ENCODE results near the gene MSI1. TPM values are rescaled to one million over a fixed set of nuclear protein-coding genes. Genes with fewer than 3 reads are reported as not detected.

The MSI1 gene
- total RNA-seq, 2 experiments from 2014 or later = 0.07 TPM; not detected in 1

DNA sequence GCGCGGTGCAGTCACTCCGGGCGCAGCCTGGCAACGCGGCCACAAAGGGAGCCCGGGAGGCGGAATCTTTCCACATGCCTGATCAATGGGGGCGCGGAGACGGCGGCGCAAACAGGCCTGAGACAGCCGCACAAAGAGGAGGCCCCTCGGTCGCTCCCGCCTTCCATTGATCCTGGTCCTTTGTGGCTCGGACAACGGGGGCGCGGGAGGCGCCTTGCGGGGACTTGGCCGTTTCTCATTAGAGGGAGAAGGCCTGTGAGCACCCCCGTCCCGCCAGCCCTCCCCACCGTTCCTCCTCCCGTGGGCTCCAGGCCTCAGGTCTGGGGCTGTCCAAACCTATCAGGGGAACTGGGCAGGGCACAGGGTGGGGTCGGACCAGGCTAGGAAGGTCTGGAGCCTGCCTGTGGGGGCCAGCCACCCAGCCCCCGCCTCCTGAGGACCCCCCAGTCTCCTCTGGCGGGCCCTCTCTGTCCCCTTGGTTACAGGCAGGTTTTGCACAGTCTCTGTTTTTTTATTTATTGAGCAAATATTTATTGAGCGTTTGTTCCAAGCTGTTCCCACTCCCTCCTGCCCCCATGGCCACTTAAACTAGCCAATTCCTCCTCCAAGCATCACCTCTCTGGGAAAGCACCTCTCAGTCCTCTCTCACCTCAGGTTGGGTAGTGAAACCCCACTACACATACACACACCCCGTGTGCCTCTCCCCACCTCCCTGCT, 29.0 kb upstream of the MSI1 start:
- H3K9me3 Mint-ChIP-seq (ENCODE audit: low read depth) = no peaks in the 10 kb centered on the region
- H3K36me3 Mint-ChIP-seq = no peaks in the 10 kb centered on the region
- no peak for ATAC-seq
- no peak for DNase-seq
- no peak overlapping the region for H3K27ac Mint-ChIP-seq
- H3K27me3 Mint-ChIP-seq = peaks cover 47% of the 10 kb centered on the region
- H3K4me3 Mint-ChIP-seq = no peak overlapping the region
- CTCF ChIA-PET = no interaction called here
- no peaks in the 10 kb centered on the region for H3K4me1 Mint-ChIP-seq

DNA sequence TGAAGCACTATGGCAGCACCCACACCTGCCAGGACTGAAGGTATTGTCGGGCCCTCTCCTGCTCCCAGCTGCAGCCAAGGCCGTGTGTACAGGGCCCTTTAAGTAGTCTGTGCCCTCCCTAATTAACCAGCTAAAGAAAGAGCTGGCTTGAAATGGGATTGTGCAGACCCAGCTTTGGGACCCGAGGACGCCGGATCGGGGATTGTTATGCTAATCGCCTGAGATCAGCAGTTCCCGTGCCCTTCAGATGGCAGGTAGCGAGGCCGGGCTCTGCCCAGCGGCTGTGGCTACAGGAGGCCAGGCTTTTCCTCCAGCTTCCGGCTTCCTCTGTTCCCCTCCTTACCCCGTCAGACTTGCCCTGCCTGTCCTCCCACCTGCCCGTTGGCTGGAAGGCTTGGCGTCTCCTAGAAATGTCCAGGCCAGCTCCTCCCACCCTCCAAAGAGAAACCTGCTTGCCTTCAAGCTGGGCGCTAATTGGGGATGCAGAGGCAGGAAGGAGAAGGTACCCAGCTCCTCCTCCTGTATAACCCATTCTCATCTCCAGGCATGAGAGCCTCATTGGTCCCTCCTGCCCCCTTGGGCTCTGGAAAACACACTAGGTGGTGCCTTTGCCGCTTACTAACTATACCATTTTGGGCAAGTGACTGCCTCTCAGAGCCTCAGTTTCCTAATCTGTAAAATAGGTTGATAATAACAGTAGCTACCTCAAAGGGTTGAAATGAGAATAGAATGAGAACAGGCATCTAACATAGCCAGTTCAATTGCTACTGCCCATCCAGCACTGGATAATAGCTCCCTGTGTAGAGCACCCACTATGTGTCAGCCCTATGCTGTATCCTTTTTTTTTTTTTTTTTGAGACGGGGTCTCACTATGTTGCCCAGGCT, 25.8 kb upstream of the MSI1 start:
- Mint-ChIP-seq H3K27me3 (peaks cover 42% of the 10 kb centered on the region), H3K4me1 (no peaks in the 10 kb centered on the region), H3K27ac (no peak overlapping the region), H3K4me3 (no peak overlapping the region), H3K36me3 (no peaks in the 10 kb centered on the region), H3K9me3 (ENCODE audit: low read depth) (no peaks in the 10 kb centered on the region)
- no peak for DNase-seq
- CTCF ChIA-PET = interaction anchor here (0.8 to 1.4 kb wide), 4 partner anchors 13 to 35 kb away, joined by 3 to 4 read pairs (median 4); no protein-coding TSS in a partner anchor
- ATAC-seq = no peak

DNA sequence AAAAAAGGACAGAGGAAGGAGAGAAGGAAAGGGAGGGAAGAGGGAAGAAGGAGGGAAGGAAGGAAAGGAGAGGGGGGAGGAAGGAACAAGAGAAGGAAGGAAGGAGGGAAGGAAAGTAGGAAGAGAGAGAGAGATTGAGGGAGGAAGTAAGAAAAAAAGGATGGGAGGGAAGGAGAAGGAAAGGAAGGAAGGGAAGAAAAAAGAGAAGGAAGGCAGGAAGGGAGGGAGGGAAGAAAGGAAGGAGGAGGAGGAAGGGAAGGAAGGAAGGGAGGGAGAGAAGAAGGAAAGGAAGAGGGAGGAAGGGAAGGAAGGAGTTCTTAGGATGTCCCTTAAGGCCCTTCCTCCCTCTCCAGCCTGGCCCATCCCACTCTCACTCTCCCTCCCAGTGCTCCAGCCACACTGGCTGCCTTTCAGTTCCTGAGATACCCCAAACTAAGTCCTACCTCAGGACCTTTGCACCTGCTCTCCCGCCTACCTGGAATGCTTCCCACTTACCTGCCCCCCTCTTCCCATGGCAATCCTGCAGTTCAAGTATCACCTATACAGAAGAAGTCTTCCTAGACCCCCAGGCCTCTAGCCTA, 21.7 kb upstream of the MSI1 start:
- Mint-ChIP-seq H3K4me3 (no peak overlapping the region), H3K4me1 (no peaks in the 10 kb centered on the region), H3K9me3 (ENCODE audit: low read depth) (no peaks in the 10 kb centered on the region), H3K36me3 (no peaks in the 10 kb centered on the region), H3K27me3 (peaks cover 51% of the 10 kb centered on the region), H3K27ac (no peak overlapping the region)
- no peak for DNase-seq
- no peak for ATAC-seq
- CTCF ChIA-PET = no interaction called here

DNA sequence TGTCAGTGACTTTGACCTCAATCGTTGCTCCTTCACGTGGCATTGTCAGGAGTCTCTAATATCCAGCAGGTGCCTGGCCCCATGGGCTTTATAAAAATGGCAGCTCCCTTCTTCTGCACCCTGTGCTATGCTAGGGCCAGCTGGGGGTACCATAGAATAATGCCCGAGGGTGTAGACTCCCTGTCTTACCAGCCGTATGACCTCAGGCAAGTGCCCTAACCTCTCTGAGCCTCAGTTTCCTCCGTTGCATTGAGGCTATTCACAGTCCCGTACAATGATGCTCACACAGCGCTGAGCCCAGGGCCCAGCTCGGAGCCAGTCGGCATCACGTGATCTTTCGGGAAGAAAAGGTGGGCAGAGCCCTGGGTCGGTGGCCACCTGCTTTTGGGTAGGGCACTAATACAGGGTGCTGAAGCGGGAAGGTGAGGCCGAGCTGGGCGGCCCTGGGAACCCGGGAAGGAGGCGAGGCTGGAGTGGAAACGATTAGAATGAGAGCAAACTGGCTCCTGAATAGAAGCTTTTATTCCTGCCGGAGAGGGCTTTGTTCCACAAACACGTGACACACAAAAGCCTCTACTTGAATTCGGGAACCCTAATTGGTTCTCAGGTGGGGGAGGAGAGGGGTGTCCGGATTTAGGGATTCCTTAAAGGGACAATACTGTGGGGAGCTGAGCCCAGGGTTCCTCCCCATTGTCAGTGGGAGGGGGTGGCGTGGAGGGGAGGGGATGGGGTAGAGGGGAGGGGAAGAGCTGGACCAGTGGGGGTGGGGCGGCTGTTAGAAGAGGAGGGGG, 19.9 kb upstream of the MSI1 start:
- peaks cover 40% of the 10 kb centered on the region for H3K27me3 Mint-ChIP-seq
- H3K36me3 Mint-ChIP-seq = no peaks in the 10 kb centered on the region
- DNase-seq (no peak), ATAC-seq (no peak)
- CTCF ChIA-PET = no interaction called here
- no peaks in the 10 kb centered on the region for H3K9me3 Mint-ChIP-seq (ENCODE audit: low read depth)
- no peak overlapping the region for H3K4me3 Mint-ChIP-seq
- H3K27ac Mint-ChIP-seq = no peak overlapping the region
- no peaks in the 10 kb centered on the region for H3K4me1 Mint-ChIP-seq

DNA sequence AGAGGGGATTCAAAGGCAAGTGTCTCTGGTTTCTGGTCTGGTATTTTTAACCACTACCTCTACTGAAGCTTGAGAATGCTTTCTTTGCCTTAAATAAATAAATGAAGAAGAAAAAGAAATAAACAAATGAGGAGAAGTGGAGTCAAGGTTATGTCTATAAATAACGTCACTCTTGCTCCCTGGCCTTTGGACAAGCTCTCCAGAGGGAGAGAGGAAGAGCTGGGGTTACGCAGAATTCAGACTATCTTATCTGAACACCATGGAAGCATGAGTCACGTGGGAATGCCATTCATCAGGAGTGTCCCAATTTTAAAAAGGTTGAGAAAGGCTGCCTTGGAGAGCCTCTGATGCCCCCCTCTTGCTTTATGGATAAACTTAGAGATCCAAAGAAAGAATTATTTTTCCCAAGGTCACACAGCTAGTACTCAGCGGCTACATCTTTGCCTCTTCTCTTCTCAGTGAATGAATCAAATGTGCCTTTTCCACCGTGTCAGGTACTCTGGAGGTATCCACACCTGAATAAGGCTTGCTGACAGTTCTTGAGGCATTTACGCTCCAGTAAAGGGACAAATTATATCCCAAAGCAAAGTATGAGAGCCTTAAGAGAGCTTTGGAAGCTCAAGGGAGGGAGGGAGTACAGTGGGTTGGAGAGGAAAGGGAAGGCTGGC, 12.9 kb upstream of the MSI1 start:
- ATAC-seq = no peak
- peaks cover 35% of the 10 kb centered on the region for H3K27me3 Mint-ChIP-seq
- no peak overlapping the region for H3K4me3 Mint-ChIP-seq
- no peaks in the 10 kb centered on the region for H3K36me3 Mint-ChIP-seq
- no peaks in the 10 kb centered on the region for H3K4me1 Mint-ChIP-seq
- CTCF ChIA-PET = interaction anchor here (0.5 to 2.0 kb wide), 2 partner anchors 14 to 58 kb away, joined by 3 to 5 read pairs; no protein-coding TSS in a partner anchor
- no peak for DNase-seq
- no peaks in the 10 kb centered on the region for H3K9me3 Mint-ChIP-seq (ENCODE audit: low read depth)
- H3K27ac Mint-ChIP-seq = no peak overlapping the region

DNA sequence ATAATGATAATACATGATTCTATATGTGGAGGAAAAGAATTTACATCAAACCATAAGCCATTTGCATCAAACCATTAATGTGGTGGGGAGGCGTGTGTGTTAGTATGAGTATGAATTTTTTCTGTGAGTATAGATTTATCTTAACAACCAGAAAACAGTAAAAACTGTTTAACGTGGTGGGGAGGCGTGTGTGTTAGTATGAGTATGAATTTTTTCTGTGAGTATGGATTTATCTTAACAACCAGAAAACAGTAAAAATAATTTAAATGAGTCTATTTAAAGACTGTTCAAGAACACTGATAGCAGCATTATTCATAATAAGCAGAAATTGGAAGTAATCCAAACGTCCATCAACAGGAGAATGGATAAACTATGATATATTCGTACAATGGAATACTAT, 9.1 kb upstream of the MSI1 start:
- no peak for ATAC-seq
- Mint-ChIP-seq H3K4me3 (no peak overlapping the region), H3K4me1 (no peaks in the 10 kb centered on the region), H3K27ac (no peak overlapping the region), H3K27me3 (peaks cover 58% of the 10 kb centered on the region), H3K36me3 (no peaks in the 10 kb centered on the region), H3K9me3 (ENCODE audit: low read depth) (no peaks in the 10 kb centered on the region)
- no peak for DNase-seq
- CTCF ChIA-PET = no interaction called here

DNA sequence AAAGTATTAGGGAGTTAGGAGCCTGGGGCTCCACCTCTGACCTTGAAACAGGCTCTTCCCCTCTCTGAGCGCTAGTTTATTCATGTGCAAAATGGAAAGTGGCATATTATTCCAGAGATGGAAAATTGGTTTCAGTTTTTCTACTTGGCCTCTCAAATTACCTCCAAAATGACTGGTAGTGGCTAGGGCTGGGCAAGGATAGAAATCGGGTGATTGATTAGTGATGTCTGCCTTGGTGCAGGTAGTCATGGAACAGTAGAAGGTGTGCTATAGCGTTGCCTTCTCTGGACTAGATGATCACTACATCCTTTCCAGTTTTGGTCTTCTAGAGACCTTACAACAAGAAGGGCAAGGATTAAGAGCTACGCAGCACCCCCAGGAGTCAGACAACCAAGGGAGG, 8.6 kb upstream of the MSI1 start:
- Mint-ChIP-seq H3K9me3 (ENCODE audit: low read depth) (no peaks in the 10 kb centered on the region), H3K4me3 (no peak overlapping the region), H3K27ac (no peak overlapping the region), H3K4me1 (no peaks in the 10 kb centered on the region), H3K27me3 (peaks cover 60% of the 10 kb centered on the region), H3K36me3 (no peaks in the 10 kb centered on the region)
- CTCF ChIA-PET = no interaction called here
- DNase-seq = no peak
- no peak for ATAC-seq

DNA sequence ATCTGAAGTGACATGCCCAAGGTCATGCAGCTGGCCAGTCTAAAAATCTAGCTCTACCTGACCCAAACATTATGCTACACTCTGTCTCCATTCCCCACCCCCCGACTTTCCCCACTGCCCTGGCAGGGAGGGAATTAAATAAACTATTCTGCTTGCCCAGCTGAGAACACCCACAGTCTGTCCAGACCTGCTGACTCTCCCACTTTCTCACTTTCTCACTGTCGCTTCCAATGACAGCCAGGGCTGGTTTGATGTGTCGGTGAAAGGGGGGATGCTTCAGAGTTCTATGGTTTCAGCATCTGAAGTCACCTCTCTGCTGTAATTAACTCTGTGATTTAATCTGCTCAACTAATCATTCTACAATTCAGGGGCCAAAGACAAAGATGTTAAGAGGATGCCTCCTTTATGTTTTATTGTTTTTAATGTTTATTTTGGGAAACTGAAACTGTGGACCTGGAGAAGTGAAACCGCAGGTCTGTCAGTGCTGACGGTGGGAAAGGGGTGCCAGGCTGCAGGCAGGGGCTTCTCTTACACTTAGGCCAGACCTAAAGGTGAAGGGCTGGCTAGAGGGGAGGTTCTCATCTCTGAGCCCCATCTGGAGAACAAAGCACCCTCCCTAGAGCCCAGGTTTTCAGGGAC, 8.1 kb upstream of the MSI1 start:
- CTCF ChIA-PET = no interaction called here
- no peak for DNase-seq
- no peak overlapping the region for H3K4me3 Mint-ChIP-seq
- H3K27me3 Mint-ChIP-seq = peaks cover 64% of the 10 kb centered on the region
- no peak overlapping the region for H3K27ac Mint-ChIP-seq
- no peaks in the 10 kb centered on the region for H3K9me3 Mint-ChIP-seq (ENCODE audit: low read depth)
- ATAC-seq = no peak
- H3K4me1 Mint-ChIP-seq = no peaks in the 10 kb centered on the region
- H3K36me3 Mint-ChIP-seq = no peaks in the 10 kb centered on the region

DNA sequence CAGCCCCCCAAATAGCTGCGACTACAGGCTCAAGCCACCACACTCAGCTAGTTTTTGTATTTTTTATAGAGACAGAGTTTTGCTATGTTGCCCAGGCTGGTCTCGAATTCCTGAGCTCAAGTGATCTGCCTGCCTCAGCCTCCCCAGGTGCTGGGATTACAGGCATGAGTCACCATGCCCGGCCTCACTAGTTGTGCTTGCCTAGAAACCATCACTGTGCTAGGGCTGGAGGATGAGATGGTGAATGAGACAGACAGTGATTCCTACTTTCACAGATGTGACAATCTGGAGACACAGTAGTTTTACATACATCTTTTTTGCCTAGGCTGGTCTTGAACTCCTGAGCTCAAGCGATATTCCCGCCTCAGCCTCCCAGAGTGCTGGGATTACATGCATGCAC, 7.5 kb upstream of the MSI1 start:
- CTCF ChIA-PET = no interaction called here
- H3K4me3 Mint-ChIP-seq = no peak overlapping the region
- no peaks in the 10 kb centered on the region for H3K4me1 Mint-ChIP-seq
- no peak overlapping the region for H3K27ac Mint-ChIP-seq
- no peak for ATAC-seq
- no peak for DNase-seq
- no peaks in the 10 kb centered on the region for H3K9me3 Mint-ChIP-seq (ENCODE audit: low read depth)
- H3K36me3 Mint-ChIP-seq = no peaks in the 10 kb centered on the region
- H3K27me3 Mint-ChIP-seq = peaks cover 66% of the 10 kb centered on the region

DNA sequence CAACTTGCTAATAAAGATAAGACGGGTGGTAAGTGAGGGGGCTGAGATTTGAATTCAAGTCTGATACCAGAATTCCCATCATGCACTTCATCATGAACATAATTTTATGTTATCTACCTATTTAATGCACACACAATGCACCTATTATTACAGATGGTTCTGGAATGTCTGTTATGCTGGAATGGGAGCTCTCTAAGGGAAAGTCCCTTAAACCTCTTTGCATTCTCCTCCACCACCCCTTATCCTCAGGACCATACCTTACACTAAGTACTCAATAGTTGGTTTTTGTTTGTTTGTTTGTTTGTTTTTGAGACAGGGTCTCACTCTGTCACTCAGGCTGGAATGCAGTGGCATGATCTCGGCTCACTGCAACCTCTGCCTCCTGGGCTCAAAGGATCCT, 7.0 kb upstream of the MSI1 start:
- Mint-ChIP-seq H3K27me3 (peaks cover 67% of the 10 kb centered on the region), H3K27ac (no peak overlapping the region), H3K36me3 (no peaks in the 10 kb centered on the region), H3K4me3 (no peak overlapping the region), H3K4me1 (no peaks in the 10 kb centered on the region), H3K9me3 (ENCODE audit: low read depth) (no peaks in the 10 kb centered on the region)
- no peak for DNase-seq
- ATAC-seq = no peak
- CTCF ChIA-PET = no interaction called here

DNA sequence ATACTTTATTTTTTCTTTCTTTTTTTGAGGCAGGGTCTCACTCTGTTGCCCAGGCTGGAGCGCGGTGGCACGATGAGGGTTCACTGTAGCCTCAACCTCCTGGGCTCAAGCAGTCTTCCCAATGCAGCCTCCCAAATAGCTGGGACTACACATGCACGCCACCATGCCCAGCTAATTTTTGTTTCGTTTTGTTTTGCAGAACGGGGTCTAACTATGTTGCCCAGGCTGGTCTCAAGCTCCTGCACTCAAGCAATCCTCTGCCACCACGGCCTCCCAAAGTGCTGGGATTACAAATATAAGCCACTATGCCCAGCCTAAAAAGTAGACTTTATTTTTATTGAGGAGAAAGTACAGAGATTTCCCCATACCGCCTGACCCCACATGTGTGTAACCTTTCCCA, 4.7 kb upstream of the MSI1 start:
- no peak overlapping the region for H3K4me3 Mint-ChIP-seq
- no peaks in the 10 kb centered on the region for H3K4me1 Mint-ChIP-seq
- CTCF ChIA-PET = interaction anchor here (1.1 kb wide), 2 partner anchors 11 to 17 kb away, joined by 3 read pairs; no protein-coding TSS in a partner anchor
- DNase-seq (no peak), ATAC-seq (no peak)
- H3K36me3 Mint-ChIP-seq = no peaks in the 10 kb centered on the region
- no peak overlapping the region for H3K27ac Mint-ChIP-seq
- no peaks in the 10 kb centered on the region for H3K9me3 Mint-ChIP-seq (ENCODE audit: low read depth)
- H3K27me3 Mint-ChIP-seq = peaks cover 77% of the 10 kb centered on the region

DNA sequence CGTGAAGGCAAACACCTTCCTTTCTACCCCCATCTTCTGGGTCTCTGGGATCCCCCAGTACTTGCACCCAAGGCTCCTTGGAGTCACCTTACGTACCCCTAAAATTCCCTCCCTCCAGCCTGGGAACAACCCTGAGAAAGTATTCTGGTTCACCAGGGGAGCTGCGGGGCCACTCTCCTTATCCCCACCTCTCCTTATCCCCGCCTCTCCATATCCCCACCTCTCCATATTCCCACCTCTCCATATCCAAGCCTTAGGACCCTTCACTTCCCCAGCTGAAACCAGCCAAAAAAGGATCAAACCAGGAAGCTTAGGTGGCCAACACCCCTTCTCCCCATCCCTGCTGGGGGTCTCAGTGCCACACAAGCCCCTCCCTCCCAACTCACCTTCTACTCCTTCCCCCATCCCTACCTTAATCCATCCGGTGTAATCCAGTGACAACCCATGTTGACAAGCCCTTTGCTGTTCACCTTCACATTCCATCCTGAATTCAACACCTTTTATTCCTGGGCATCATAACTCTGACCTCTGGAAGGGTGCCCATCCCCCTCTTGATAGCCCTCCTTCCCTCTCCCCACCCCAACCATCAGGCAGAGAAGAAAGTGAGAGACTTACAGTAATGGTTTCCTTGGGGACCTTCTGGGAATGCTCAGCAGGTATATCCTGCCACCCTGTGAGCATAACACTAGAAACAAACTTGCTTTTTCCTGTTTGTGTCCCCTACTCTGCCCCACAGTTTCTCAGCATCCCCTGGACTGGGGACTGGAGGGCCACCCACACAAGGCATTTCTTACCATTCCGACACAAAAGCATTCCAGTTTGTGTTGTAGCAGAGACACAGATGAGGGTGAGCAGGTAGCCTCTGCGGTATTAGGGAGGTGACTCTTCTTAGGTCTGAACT, 1.6 kb upstream of the MSI1 start:
- H3K4me1 Mint-ChIP-seq = no peaks in the 10 kb centered on the region
- peaks cover 78% of the 10 kb centered on the region for H3K27me3 Mint-ChIP-seq
- no peak overlapping the region for H3K4me3 Mint-ChIP-seq
- no peaks in the 10 kb centered on the region for H3K36me3 Mint-ChIP-seq
- H3K9me3 Mint-ChIP-seq (ENCODE audit: low read depth) = no peaks in the 10 kb centered on the region
- H3K27ac Mint-ChIP-seq = no peak overlapping the region
- DNase-seq (no peak), ATAC-seq (no peak)
- CTCF ChIA-PET = no interaction called here

Measured in activated CD8-positive, alpha-beta memory T cell treated with anti-CD3 and anti-CD28 coated beads, Interleukin-2, amount 10 ng/mL, durations not matched to agents 7 days and 5 days (primary cell).